Spleen (tissue), 7 donors: ENCODE results near the gene PLCD4.

ENCODE experiments used
- POLR2A ChIP-seq, 3 donors: fragments of 450-650 bp; IDR thresholded peaks; one replicate each; pipeline ENCODE4 v1.5.1; 2017; ENCODE audit warnings: antibody characterized with exemption in 3 of 3, mild to moderate bottlenecking in 1 of 3
- TF ChIP-seq, protein P1 (sequence below), 11 experiments: fragments of 200-600 bp in 7 of 11; fragments of 450-650 bp in 4 of 11; sonication (generic) in 4 of 11; IDR thresholded peaks in 8 of 11; conservative IDR thresholded peaks in 3 of 11; 1 replicate in 7 of 11; 2 replicates in 4 of 11; pipeline versions ENCODE4 v1.4.0 to v1.8.0; 2016 to 2021; ENCODE audit warnings: antibody characterized with exemption in 11 of 11, inconsistent platforms in 4 of 11, mild to moderate bottlenecking in 1 of 11
- donor health status: DM: no; HTN: no; CAD: no; lungs with moderate emphysema.
- donor health status: DM: no; HTN: no; CAD: no.
- donor health status: DM: no; HTN: no; CAD: no.

DNA sequence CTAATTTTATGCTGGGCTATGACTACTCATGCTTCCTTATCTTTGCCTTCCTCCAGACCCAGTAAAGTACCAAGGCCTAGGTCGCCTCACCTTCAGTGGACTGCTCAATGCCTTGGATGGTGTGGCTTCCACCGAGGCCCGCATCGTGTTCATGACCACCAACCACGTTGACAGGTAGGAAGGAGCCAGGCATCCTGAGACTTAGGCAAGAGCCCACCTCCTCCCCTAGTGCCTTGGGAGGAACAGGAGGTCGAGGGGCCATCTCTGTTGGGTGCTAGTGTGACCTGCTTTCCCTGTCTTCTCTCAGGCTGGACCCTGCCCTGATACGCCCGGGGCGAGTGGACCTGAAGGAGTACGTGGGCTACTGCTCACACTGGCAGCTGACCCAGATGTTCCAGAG lies 55.1 kb downstream of the PLCD4 start:
- TF ChIP-seq, protein P1, sequence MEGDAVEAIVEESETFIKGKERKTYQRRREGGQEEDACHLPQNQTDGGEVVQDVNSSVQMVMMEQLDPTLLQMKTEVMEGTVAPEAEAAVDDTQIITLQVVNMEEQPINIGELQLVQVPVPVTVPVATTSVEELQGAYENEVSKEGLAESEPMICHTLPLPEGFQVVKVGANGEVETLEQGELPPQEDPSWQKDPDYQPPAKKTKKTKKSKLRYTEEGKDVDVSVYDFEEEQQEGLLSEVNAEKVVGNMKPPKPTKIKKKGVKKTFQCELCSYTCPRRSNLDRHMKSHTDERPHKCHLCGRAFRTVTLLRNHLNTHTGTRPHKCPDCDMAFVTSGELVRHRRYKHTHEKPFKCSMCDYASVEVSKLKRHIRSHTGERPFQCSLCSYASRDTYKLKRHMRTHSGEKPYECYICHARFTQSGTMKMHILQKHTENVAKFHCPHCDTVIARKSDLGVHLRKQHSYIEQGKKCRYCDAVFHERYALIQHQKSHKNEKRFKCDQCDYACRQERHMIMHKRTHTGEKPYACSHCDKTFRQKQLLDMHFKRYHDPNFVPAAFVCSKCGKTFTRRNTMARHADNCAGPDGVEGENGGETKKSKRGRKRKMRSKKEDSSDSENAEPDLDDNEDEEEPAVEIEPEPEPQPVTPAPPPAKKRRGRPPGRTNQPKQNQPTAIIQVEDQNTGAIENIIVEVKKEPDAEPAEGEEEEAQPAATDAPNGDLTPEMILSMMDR (IDR thresholded peaks at IDR 0.05 in 8 of 11, conservative IDR thresholded peaks at IDR 0.05 in 3 of 11): no peak
- no peak for TF ChIP-seq POLR2A (IDR thresholded peaks at IDR 0.05)
